ENCODE data around the gene GJB3.
"Not testable (repeated sequence)": the region's sequence is repeated elsewhere in the genome, so short reads cannot be mapped to it uniquely, and the experiment has no call there.

The GJB3 gene

DNA sequence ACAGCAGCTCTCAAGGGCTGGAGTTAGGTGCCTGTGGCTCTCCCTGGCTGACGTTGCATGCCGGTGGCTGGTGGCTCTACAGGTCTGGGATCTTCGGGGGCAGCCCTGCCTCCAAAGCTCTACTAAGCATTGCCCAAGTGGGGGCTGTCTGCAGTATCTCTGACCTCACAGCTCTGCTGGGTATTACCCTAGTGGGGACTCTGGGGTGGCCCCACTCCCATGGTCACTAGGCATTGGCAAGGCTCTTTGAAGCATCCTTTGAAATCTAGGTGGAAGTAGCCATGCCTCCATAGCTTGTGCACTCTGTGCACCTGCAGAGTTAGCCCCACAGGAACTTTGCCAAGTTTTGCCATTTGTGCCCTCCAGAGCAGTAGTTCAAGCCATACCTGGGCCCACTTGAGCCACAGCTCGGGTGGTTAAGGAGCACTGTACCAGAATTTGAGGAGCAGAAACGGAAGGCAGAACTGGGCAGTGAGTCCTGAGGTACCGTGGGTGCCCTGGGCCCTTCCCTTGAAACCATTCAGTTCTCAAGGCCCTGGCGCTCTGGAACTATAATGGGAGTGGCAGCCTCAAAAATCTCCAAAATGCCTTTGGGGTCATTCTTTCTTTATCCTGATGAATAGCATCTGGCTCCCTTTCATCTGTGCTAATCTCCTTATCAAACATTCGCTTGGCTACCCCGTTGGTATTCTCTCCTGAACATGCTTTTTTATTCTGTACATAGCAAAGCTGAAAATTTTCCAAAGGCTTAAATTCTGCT lies 27.2 kb downstream of the GJB3 start:
- Histone ChIP-seq H2AFZ (ENCODE audit: low read length) (no peak overlapping the region), H3K9ac (ENCODE audit: low read length) (no peak overlapping the region), H3K27ac (ENCODE audit: low read length) (no peak overlapping the region), H3K9me2 (replicated peaks; ENCODE audit: insufficient read depth, low read length) (no peaks in the 10 kb centered on the region), H3K4me3 (ENCODE audit: low read length) (no peak overlapping the region), H3K4me1 (ENCODE audit: low read length) (no peaks in the 10 kb centered on the region), H3K9me3 (replicated peaks; ENCODE audit: insufficient read depth, low read length) (no peaks in the 10 kb centered on the region), H3K4me2 (ENCODE audit: low read depth, low read length) (no peak overlapping the region), H4K20me1 (ENCODE audit: insufficient read depth, low read length) (no peaks in the 10 kb centered on the region), H3K79me2 (ENCODE audit: low read length) (no peaks in the 10 kb centered on the region), H3F3A (ENCODE audit: insufficient read depth, low read length) (no peaks in the 10 kb centered on the region), H3K36me3 (replicated peaks; ENCODE audit: insufficient read depth, low read length) (no peaks in the 10 kb centered on the region), H3K27me3 (replicated peaks; ENCODE audit: insufficient read depth, low read length) (peaks cover 3% of the 10 kb centered on the region; the same call in 1 of the 2 replicates)
- no peak for DNase-seq
- TF ChIP-seq, protein P1, sequence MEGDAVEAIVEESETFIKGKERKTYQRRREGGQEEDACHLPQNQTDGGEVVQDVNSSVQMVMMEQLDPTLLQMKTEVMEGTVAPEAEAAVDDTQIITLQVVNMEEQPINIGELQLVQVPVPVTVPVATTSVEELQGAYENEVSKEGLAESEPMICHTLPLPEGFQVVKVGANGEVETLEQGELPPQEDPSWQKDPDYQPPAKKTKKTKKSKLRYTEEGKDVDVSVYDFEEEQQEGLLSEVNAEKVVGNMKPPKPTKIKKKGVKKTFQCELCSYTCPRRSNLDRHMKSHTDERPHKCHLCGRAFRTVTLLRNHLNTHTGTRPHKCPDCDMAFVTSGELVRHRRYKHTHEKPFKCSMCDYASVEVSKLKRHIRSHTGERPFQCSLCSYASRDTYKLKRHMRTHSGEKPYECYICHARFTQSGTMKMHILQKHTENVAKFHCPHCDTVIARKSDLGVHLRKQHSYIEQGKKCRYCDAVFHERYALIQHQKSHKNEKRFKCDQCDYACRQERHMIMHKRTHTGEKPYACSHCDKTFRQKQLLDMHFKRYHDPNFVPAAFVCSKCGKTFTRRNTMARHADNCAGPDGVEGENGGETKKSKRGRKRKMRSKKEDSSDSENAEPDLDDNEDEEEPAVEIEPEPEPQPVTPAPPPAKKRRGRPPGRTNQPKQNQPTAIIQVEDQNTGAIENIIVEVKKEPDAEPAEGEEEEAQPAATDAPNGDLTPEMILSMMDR (IDR thresholded peaks at IDR 0.05; ENCODE audit: low read length), result no peak

DNA sequence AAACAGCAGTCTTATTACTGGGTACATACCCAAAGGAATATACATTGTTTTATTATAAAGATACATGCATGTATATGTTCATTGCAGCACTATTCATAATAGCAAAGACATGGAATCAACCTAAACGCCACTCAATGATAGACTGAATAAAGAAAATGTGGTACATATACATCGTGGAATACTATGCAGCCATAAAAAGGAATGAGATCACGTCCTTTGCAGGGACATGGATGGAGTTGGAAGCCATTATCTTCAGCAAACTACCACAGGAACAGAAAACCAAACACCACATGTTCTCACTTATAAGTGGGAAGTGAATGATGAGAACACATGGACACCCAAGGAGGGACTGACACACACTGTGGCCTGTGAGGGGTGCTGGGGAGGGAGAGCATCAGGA lies 29.8 kb downstream of the GJB3 start:
- not testable (repeated sequence) for H3K4me1 ChIP-seq (ENCODE audit: low read length); H3K9me3 ChIP-seq (replicated peaks; ENCODE audit: insufficient read depth, low read length); H3K79me2 ChIP-seq (ENCODE audit: low read length); H3K4me3 ChIP-seq (ENCODE audit: low read length); H2AFZ ChIP-seq (ENCODE audit: low read length); H3K9me2 ChIP-seq (replicated peaks; ENCODE audit: insufficient read depth, low read length); H3F3A ChIP-seq (ENCODE audit: insufficient read depth, low read length); H3K4me2 ChIP-seq (ENCODE audit: low read depth, low read length); H3K27me3 ChIP-seq (replicated peaks; ENCODE audit: insufficient read depth, low read length); H3K36me3 ChIP-seq (replicated peaks; ENCODE audit: insufficient read depth, low read length); H4K20me1 ChIP-seq (ENCODE audit: insufficient read depth, low read length); H3K9ac ChIP-seq (ENCODE audit: low read length); H3K27ac ChIP-seq (ENCODE audit: low read length); DNase-seq

DNA sequence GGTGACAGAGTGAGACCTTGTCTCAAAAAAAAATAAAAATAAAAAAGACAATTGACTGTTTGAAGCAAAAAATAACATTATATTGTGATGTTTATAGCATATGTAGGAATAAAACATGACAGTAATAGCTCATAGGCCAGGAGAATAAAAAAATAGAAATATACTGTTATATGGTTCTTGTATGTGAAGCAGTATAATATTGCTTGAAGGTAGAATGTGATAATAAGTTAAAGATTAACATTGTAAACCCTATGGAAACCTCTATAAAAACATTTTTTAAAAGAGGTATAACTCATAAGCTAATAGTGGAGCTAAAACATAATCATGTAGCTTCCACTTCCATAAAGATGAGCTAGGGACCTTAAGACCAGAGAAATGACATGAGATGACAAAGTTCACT lies 35.3 kb downstream of the GJB3 start:
- Histone ChIP-seq H3K4me3 (ENCODE audit: low read length) (no peak overlapping the region), H3K9ac (ENCODE audit: low read length) (no peak overlapping the region), H3K36me3 (replicated peaks; ENCODE audit: insufficient read depth, low read length) (no peaks in the 10 kb centered on the region), H3K9me2 (replicated peaks; ENCODE audit: insufficient read depth, low read length) (no peaks in the 10 kb centered on the region), H3K79me2 (ENCODE audit: low read length) (no peaks in the 10 kb centered on the region), H2AFZ (ENCODE audit: low read length) (no peak overlapping the region), H3F3A (ENCODE audit: insufficient read depth, low read length) (no peaks in the 10 kb centered on the region), H3K27ac (ENCODE audit: low read length) (no peak overlapping the region), H3K27me3 (replicated peaks; ENCODE audit: insufficient read depth, low read length) (no peaks in the 10 kb centered on the region), H4K20me1 (ENCODE audit: insufficient read depth, low read length) (no peaks in the 10 kb centered on the region), H3K4me2 (ENCODE audit: low read depth, low read length) (no peak overlapping the region), H3K4me1 (ENCODE audit: low read length) (no peaks in the 10 kb centered on the region), H3K9me3 (replicated peaks; ENCODE audit: insufficient read depth, low read length) (no peaks in the 10 kb centered on the region)
- TF ChIP-seq EZH2phosphoT487 (IDR thresholded peaks at IDR 0.05; ENCODE audit: low read length), result no peak
- TF ChIP-seq EZH2 (optimal IDR thresholded peaks at IDR 0.05; ENCODE audit: low read depth, low read length), result no peak
- TF ChIP-seq, protein P1 (IDR thresholded peaks at IDR 0.05; ENCODE audit: low read length), result no peak
- DNase-seq, result no peak

DNA sequence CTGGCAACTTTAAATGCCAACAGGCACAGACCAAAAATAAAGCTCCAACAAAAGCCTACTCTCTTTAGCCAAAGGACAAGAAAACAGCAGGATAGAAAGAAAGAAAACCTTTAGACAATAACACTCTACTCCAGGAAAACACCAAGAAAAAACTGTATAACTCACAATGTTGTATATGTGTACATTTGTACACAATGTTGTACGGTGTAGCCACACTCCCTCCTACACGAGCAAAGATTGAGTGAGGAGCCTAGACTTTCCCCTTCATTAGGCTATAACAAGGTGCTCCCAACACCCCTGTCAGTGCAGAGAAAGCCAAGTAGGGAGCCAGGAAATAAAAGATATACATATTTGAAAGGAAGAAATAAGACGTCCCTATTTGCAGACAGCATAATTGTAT lies 35.8 kb downstream of the GJB3 start:
- no peak for DNase-seq
- H3K4me1 ChIP-seq (ENCODE audit: low read length), result no peaks in the 10 kb centered on the region
- no peaks in the 10 kb centered on the region for H3K9me2 ChIP-seq (replicated peaks; ENCODE audit: insufficient read depth, low read length)
- no peaks in the 10 kb centered on the region for H4K20me1 ChIP-seq (ENCODE audit: insufficient read depth, low read length)
- H2AFZ ChIP-seq (ENCODE audit: low read length), result no peak overlapping the region
- H3K4me2 ChIP-seq (ENCODE audit: low read depth, low read length), result no peak overlapping the region
- H3K27ac ChIP-seq (ENCODE audit: low read length), result no peak overlapping the region
- no peak for TF ChIP-seq EZH2 (optimal IDR thresholded peaks at IDR 0.05; ENCODE audit: low read depth, low read length)
- no peak for TF ChIP-seq EZH2phosphoT487 (IDR thresholded peaks at IDR 0.05; ENCODE audit: low read length)
- TF ChIP-seq, protein P1 (IDR thresholded peaks at IDR 0.05; ENCODE audit: low read length), result no peak
- no peaks in the 10 kb centered on the region for H3K36me3 ChIP-seq (replicated peaks; ENCODE audit: insufficient read depth, low read length)
- H3K79me2 ChIP-seq (ENCODE audit: low read length), result no peaks in the 10 kb centered on the region
- H3K4me3 ChIP-seq (ENCODE audit: low read length), result no peak overlapping the region
- no peak overlapping the region for H3K9ac ChIP-seq (ENCODE audit: low read length)
- no peaks in the 10 kb centered on the region for H3F3A ChIP-seq (ENCODE audit: insufficient read depth, low read length)
- H3K9me3 ChIP-seq (replicated peaks; ENCODE audit: insufficient read depth, low read length), result no peaks in the 10 kb centered on the region
- H3K27me3 ChIP-seq (replicated peaks; ENCODE audit: insufficient read depth, low read length), result no peaks in the 10 kb centered on the region

DNA sequence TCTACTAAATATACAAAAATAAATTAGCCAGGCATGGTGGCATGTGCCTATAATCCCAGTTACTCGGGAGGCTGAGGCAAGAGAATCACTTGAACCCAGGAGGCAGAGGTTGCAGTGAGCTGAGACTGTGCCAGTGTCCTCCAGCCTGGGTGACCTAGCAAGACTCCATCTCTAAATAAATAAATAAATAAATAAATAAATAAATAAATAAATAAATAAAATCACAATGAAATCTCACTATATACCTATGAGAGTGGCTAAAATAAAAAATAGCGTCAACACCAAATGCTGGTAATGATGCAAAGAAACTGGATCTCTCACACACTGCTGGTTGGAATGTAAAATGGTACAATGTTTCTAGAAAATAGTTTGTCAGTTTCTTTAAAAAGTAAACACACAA lies 37.8 kb downstream of the GJB3 start:
- not testable (repeated sequence) for H3K9me3 ChIP-seq (replicated peaks; ENCODE audit: insufficient read depth, low read length); H3K4me1 ChIP-seq (ENCODE audit: low read length); DNase-seq; H3K36me3 ChIP-seq (replicated peaks; ENCODE audit: insufficient read depth, low read length); H3K4me2 ChIP-seq (ENCODE audit: low read depth, low read length); H3K27ac ChIP-seq (ENCODE audit: low read length); H3K4me3 ChIP-seq (ENCODE audit: low read length); H2AFZ ChIP-seq (ENCODE audit: low read length); H3K27me3 ChIP-seq (replicated peaks; ENCODE audit: insufficient read depth, low read length); H3K79me2 ChIP-seq (ENCODE audit: low read length); H3K9ac ChIP-seq (ENCODE audit: low read length); H4K20me1 ChIP-seq (ENCODE audit: insufficient read depth, low read length); H3K9me2 ChIP-seq (replicated peaks; ENCODE audit: insufficient read depth, low read length); H3F3A ChIP-seq (ENCODE audit: insufficient read depth, low read length)

All from MM.1S (cell line).